ENCODE data around the gene CDC42BPB. TPM values are rescaled to one million over a fixed set of nuclear protein-coding genes. Genes with fewer than 3 reads are reported as not detected.
A peak's percentile ranks its signal among the peaks of the same experiment; 100 is the strongest.

The CDC42BPB gene
- total RNA-seq, 2 donors from 2014 or later, result 68.0 to 83.4 TPM

DNA sequence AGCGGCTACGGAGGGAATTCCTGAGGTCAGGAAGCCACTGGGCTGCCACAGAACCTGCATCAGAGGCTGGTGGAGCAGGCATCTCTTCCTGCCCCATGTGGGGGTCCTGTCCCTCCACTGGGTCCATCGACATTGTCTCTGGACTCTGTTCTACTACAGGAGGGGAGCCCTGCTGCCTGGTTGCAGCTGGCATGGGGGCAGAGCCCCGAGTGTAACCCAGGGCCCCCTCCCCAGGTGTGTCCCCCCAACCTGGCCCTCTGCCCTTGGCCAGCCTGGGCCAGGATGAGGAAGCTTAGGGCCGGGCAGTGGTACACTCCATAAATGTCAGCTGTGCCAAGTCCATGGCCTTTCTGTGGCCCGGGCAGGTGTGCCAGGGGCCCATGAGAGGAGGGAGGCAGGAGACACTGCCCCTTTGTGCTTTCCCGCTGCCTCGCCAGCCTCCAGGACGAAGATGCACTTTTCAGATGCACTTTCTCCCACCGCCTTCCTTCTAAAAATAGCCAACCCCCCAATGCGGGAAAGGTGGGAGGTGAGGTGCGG lies 33.2 kb upstream of the CDC42BPB start:
- Histone ChIP-seq H3K4me1 (peaks cover 0 to 24% of the 10 kb centered on the region in 2 donors), H3K27ac (no peak overlapping the region), H3K4me3 (peak overlapping the region in 1 of 2 donors; percentile 58), H3K27me3 (no peaks in the 10 kb centered on the region), H3K36me3 (no peaks in the 10 kb centered on the region), H3K9me3 (no peaks in the 10 kb centered on the region)
- no peak for TF ChIP-seq CTCF (IDR thresholded peaks at IDR 0.05)
- DNase-seq (ENCODE audit: low spot score), result no peak

GRCh38 chr14:103089386-103090335 lies 32.3 kb upstream of the CDC42BPB start:
- DNase-seq (ENCODE audit: low spot score), result no peak
- no peaks in the 10 kb centered on the region for H3K9me3 ChIP-seq
- H3K27ac ChIP-seq, result no peak overlapping the region
- H3K4me3 ChIP-seq, result no peak overlapping the region
- no peaks in the 10 kb centered on the region for H3K36me3 ChIP-seq
- H3K27me3 ChIP-seq, result peaks cover 0 to 5% of the 10 kb centered on the region in 2 donors
- peaks cover 0 to 20% of the 10 kb centered on the region in 2 donors for H3K4me1 ChIP-seq
- TF ChIP-seq CTCF (IDR thresholded peaks at IDR 0.05), result no peak

GRCh38 chr14:103088921-103089320 lies 31.6 kb upstream of the CDC42BPB start:
- no peak for DNase-seq (ENCODE audit: low spot score)
- TF ChIP-seq CTCF (IDR thresholded peaks at IDR 0.05), result no peak
- H3K27me3 ChIP-seq, result peaks cover 5% of the 10 kb centered on the region in 2 donors
- H3K36me3 ChIP-seq, result no peaks in the 10 kb centered on the region
- H3K4me1 ChIP-seq, result peaks cover 0 to 19% of the 10 kb centered on the region in 2 donors
- no peak overlapping the region for H3K4me3 ChIP-seq
- no peak overlapping the region for H3K27ac ChIP-seq
- no peaks in the 10 kb centered on the region for H3K9me3 ChIP-seq

- H3K4me1 ChIP-seq, result peaks cover 0 to 20% of the 10 kb centered on the region in 2 donors
- TF ChIP-seq CTCF (IDR thresholded peaks at IDR 0.05), result no peak
- no peak for DNase-seq (ENCODE audit: low spot score)
- no peaks in the 10 kb centered on the region for H3K9me3 ChIP-seq
- no peak overlapping the region for H3K4me3 ChIP-seq
- H3K36me3 ChIP-seq, result no peaks in the 10 kb centered on the region
- peaks cover 5% of the 10 kb centered on the region in 2 donors for H3K27me3 ChIP-seq
- H3K27ac ChIP-seq, result no peak overlapping the region
Observed at GRCh38 chr14:103087343-103087835, 30.0 kb upstream of the CDC42BPB start.

GRCh38 chr14:103086771-103087342 lies 29.5 kb upstream of the CDC42BPB start:
- Histone ChIP-seq H3K4me1 (peaks cover 0 to 18% of the 10 kb centered on the region in 2 donors), H3K36me3 (no peaks in the 10 kb centered on the region), H3K27ac (no peak overlapping the region), H3K9me3 (no peaks in the 10 kb centered on the region), H3K27me3 (peaks cover 5% of the 10 kb centered on the region in 2 donors), H3K4me3 (no peak overlapping the region)
- no peak for DNase-seq (ENCODE audit: low spot score)
- no peak for TF ChIP-seq CTCF (IDR thresholded peaks at IDR 0.05)
